Chondrocyte (in vitro differentiated cells): ENCODE measurements around the gene HCFC1R1. TPM values are rescaled to one million over a fixed set of nuclear protein-coding genes. Genes with fewer than 3 reads are reported as not detected.

Source experiments
- DNase-seq: peaks from one replicate; pipeline ENCODE4 v3.0.0; 2021; ENCODE audit warnings: mixed read lengths, low spot score
- H3K27ac Mint-ChIP-seq: one replicate; pipeline ENCODE4 v1.8.0; 2021; ENCODE audit warnings: mild to moderate bottlenecking, moderate library complexity, mixed read lengths; ENCODE audit not compliant: unreplicated experiment
- H3K27me3 Mint-ChIP-seq: 2 replicates; pipeline ENCODE4 v1.8.0; 2021; ENCODE audit warnings: low read depth, mixed read lengths
- H3K36me3 Mint-ChIP-seq: 2 replicates; pipeline ENCODE4 v1.8.0; 2021; ENCODE audit warnings: low read depth, mixed read lengths
- H3K4me1 Mint-ChIP-seq: 2 replicates; pipeline ENCODE4 v1.8.0; 2021; ENCODE audit warnings: low read depth, mild to moderate bottlenecking, mixed read lengths
- H3K4me3 Mint-ChIP-seq: one replicate; pipeline ENCODE4 v1.8.0; 2021; ENCODE audit warnings: mild to moderate bottlenecking, moderate library complexity, mixed read lengths; ENCODE audit not compliant: unreplicated experiment
- H3K9me3 Mint-ChIP-seq: 2 replicates; pipeline ENCODE4 v1.8.0; 2021; ENCODE audit warnings: low read depth, mixed read lengths
- CTCF ChIP-seq: fragments of 200-600 bp; sonication (generic); IDR thresholded peaks from 2 replicates; pipeline ENCODE4 v1.5.0; 2021; ENCODE audit warnings: antibody characterized with exemption, mild to moderate bottlenecking, moderate library complexity
- total RNA-seq: library from RNA; stranded (reverse); gene quantifications from 3 replicates; pipeline ENCODE4 v1.2.1, GENCODE V29; 2021

The HCFC1R1 gene
- total RNA-seq, 1 donor from 2014 or later = 79.3 TPM

GRCh38 chr16:3026003-3026378 lies 2.2 kb upstream of the HCFC1R1 start:
- H3K9me3 Mint-ChIP-seq = no peaks in the 10 kb centered on the region
- H3K4me3 Mint-ChIP-seq = no peak overlapping the region
- no peak for TF ChIP-seq CTCF
- DNase-seq = no peak
- H3K4me1 Mint-ChIP-seq = peaks cover 25% of the 10 kb centered on the region
- no peaks in the 10 kb centered on the region for H3K27me3 Mint-ChIP-seq
- no peak overlapping the region for H3K27ac Mint-ChIP-seq
- H3K36me3 Mint-ChIP-seq = peaks cover 18% of the 10 kb centered on the region

GRCh38 chr16:3025032-3026002 lies 1.6 kb upstream of the HCFC1R1 start:
- Mint-ChIP-seq H3K4me3 (peak overlapping the region; percentile 12), H3K27me3 (no peaks in the 10 kb centered on the region), H3K9me3 (no peaks in the 10 kb centered on the region), H3K4me1 (peaks cover 25% of the 10 kb centered on the region), H3K36me3 (peaks cover 18% of the 10 kb centered on the region), H3K27ac (no peak overlapping the region)
- no peak for TF ChIP-seq CTCF
- DNase-seq = no peak

GRCh38 chr16:3023415-3023668 lies 400 bp downstream of the HCFC1R1 start:
- H3K4me3 Mint-ChIP-seq = peak overlapping the region; percentile 91
- H3K27ac Mint-ChIP-seq = peak overlapping the region; percentile 99
- no peaks in the 10 kb centered on the region for H3K9me3 Mint-ChIP-seq
- peaks cover 18% of the 10 kb centered on the region for H3K36me3 Mint-ChIP-seq
- peaks cover 29% of the 10 kb centered on the region for H3K4me1 Mint-ChIP-seq
- no peaks in the 10 kb centered on the region for H3K27me3 Mint-ChIP-seq
- TF ChIP-seq CTCF = no peak
- peak; percentile 80 for DNase-seq

- Mint-ChIP-seq H3K36me3 (peaks cover 18% of the 10 kb centered on the region), H3K9me3 (no peaks in the 10 kb centered on the region), H3K4me1 (peaks cover 29% of the 10 kb centered on the region), H3K27ac (peak overlapping the region; percentile 99), H3K27me3 (no peaks in the 10 kb centered on the region), H3K4me3 (peak overlapping the region; percentile 91)
- no peak for TF ChIP-seq CTCF
- no peak for DNase-seq
These were observed 893 bp downstream of the HCFC1R1 start for GRCh38 chr16:3022684-3023414.

GRCh38 chr16:3022208-3022683 lies 1.5 kb downstream of the HCFC1R1 start:
- Mint-ChIP-seq H3K4me1 (peaks cover 29% of the 10 kb centered on the region), H3K4me3 (peak overlapping the region; percentile 91), H3K27me3 (no peaks in the 10 kb centered on the region), H3K9me3 (no peaks in the 10 kb centered on the region), H3K36me3 (peaks cover 18% of the 10 kb centered on the region), H3K27ac (peak overlapping the region; percentile 99)
- DNase-seq = peak; percentile 96
- no peak for TF ChIP-seq CTCF
